K562 (cell line): ENCODE data around the gene CUL4B.

Experiments
- ATF2 ChIP-seq: sonication (generic); formaldehyde crosslinking; IDR thresholded peaks from 2 replicates; pipeline ENCODE4 v1.8.1; 2022; ENCODE audit warnings: missing genetic modification reagents
- CLOCK ChIP-seq: fragments of 250-450 bp; sonication (Bioruptor Pico); IDR thresholded peaks from 2 replicates; pipeline ENCODE4 v1.4.0; 2020; ENCODE audit warnings: mild to moderate bottlenecking, moderate library complexity, borderline replicate concordance
- ELF4 ChIP-seq: fragments of 450-650 bp; formaldehyde crosslinking; IDR thresholded peaks from 2 replicates; pipeline ENCODE4 v1.4.0; 2022; ENCODE audit warnings: missing genetic modification characterization
- IRF2 ChIP-seq: sonication (generic); formaldehyde crosslinking; IDR thresholded peaks from 2 replicates; pipeline ENCODE4 v1.8.1; 2022; ENCODE audit warnings: mild to moderate bottlenecking, missing genetic modification reagents
- POLR2A ChIP-seq: fragments of 450-650 bp; conservative IDR thresholded peaks from 2 replicates; pipeline ENCODE4 v1.6.1; 2016
- TCF3 ChIP-seq: sonication (generic); formaldehyde crosslinking; IDR thresholded peaks from 2 replicates; pipeline ENCODE4 v1.4.0; 2020; ENCODE audit warnings: mild to moderate bottlenecking, missing genetic modification reagents
- U2AF1 ChIP-seq: fragments of 200-400 bp; formaldehyde crosslinking; optimal IDR thresholded peaks from 2 replicates; pipeline ENCODE3; 2017; ENCODE audit warnings: mild to moderate bottlenecking, low read depth, low read length, moderate library complexity
- USF2 ChIP-seq: sonication (generic); formaldehyde crosslinking; IDR thresholded peaks from 2 replicates; pipeline ENCODE4 v1.5.0; 2020; ENCODE audit warnings: missing genetic modification reagents
- ZNF197 ChIP-seq: fragments of 200-800 bp; sonication (Bioruptor generic); IDR thresholded peaks from 2 replicates; pipeline ENCODE4 v1.6.1; 2016; ENCODE audit warnings: low read depth, missing genetic modification characterization, missing compliant biosample characterization
- ZNF217 ChIP-seq: sonication (generic); formaldehyde crosslinking; IDR thresholded peaks from 2 replicates; pipeline ENCODE4 v1.8.0; 2022; ENCODE audit warnings: mild to moderate bottlenecking, missing genetic modification reagents
- ZNF785 ChIP-seq: fragments of 250-450 bp; sonication (Bioruptor Pico); IDR thresholded peaks from 2 replicates; pipeline ENCODE4 v1.4.0; 2020; ENCODE audit warnings: mild to moderate bottlenecking

GRCh38 chrX:120566817-120567216 is 6.1 kb upstream of the CUL4B start:
- TF ChIP-seq U2AF1 (no peak), ZNF217 (CRISPR knock-in tag) (no peak), CLOCK (no peak), POLR2A (no peak), ZNF197 (no peak), USF2 (CRISPR knock-in tag) (no peak), ATF2 (CRISPR knock-in tag) (no peak), TCF3 (CRISPR knock-in tag) (no peak), ELF4 (CRISPR knock-in tag) (no peak), IRF2 (CRISPR knock-in tag) (no peak), ZNF785 (CRISPR knock-in tag) (no peak)
